K562 (cell line): Measurements from ENCODE around the gene F11R. TPM values are rescaled to one million over a fixed set of nuclear protein-coding genes. Genes with fewer than 3 reads are reported as not detected.

ENCODE experiments used
- ESRRA ChIP-seq: fragments of 450-650 bp; IDR thresholded peaks from 2 replicates; pipeline ENCODE4 v1.6.1; 2014; ENCODE audit warnings: low read depth, mild to moderate bottlenecking, moderate library complexity, borderline replicate concordance
- ESRRB ChIP-seq: fragments of 250-450 bp; sonication (Bioruptor Pico); IDR thresholded peaks from 2 replicates; pipeline ENCODE4 v1.5.0; 2020; ENCODE audit warnings: mild to moderate bottlenecking, moderate library complexity, borderline replicate concordance
- MYNN ChIP-seq, 2 experiments: sonication (generic); formaldehyde crosslinking in 1 of 2; IDR thresholded peaks; 2 replicates each; pipeline versions ENCODE4 v1.5.0 to v1.6.1; 2016 to 2020; ENCODE audit warnings: antibody characterized with exemption in 1 of 2, missing genetic modification reagents in 1 of 2
- SPI1 ChIP-seq: IDR thresholded peaks from 2 replicates; pipeline ENCODE4 v1.6.1; 2011; ENCODE audit warnings: low read depth, low read length, control low read depth, borderline replicate concordance
- TEAD1 ChIP-seq, 2 experiments: fragments of 450-650 bp in 1 of 2; sonication (generic) in 1 of 2; formaldehyde crosslinking; IDR thresholded peaks; 2 replicates each; pipeline versions ENCODE4 v1.4.0 to v1.8.0; 2020 to 2022; ENCODE audit warnings: mild to moderate bottlenecking in 2 of 2, missing genetic modification reagents in 1 of 2
- polyA plus RNA-seq, 8 experiments: library from polyadenylated mRNA; depleted of rRNA in 4 of 8; stranded (reverse) in 5 of 8; unstranded in 3 of 8; fragments of >200 nt; fragmentation: Nextera tagmentation in 2 of 8; fragmentation: Illumina TruSeq in 1 of 8; extraction: Ambion mirVana in 2 of 8; extraction: Trizol in 1 of 8; gene quantifications; 2 replicates each; pipeline versions ENCODE4 v1.2.1 to v1.2.3, GENCODE V29; 2011 to 2014; ENCODE audit warnings: inconsistent platforms in 1 of 8, missing spikeins in 1 of 8
- total RNA-seq, 7 experiments: library from RNA; depleted of rRNA in 6 of 7; stranded (reverse); fragments of >200 nt in 6 of 7; fragmentation: Illumina TruSeq in 2 of 7; extraction: Trizol in 2 of 7; gene quantifications; 2 replicates each; pipeline versions ENCODE4 v1.2.1 to v1.2.3, GENCODE V29; 2011 to 2021; ENCODE audit warnings: low replicate concordance in 1 of 7
- TF ChIP-seq, protein P1 (sequence below): fragments of 450-650 bp; IDR thresholded peaks from 2 replicates; pipeline ENCODE4 v1.6.1; 2016; ENCODE audit warnings: antibody characterized with exemption
- TF ChIP-seq, protein P2 (sequence below), 2 experiments: IDR thresholded peaks; 2 replicates each; pipeline ENCODE4 v1.6.1; 2012; ENCODE audit warnings: improper control_type of control experiment in 2 of 2, low read depth in 2 of 2, low read length in 2 of 2, borderline replicate concordance in 1 of 2
- TF ChIP-seq, protein P3 (sequence below): fragments of 450-650 bp; formaldehyde crosslinking; IDR thresholded peaks from 2 replicates; pipeline ENCODE4 v1.4.0; 2022; ENCODE audit warnings: mild to moderate bottlenecking, moderate library complexity
- TF ChIP-seq, protein P4 (sequence below): fragments of 150-350 bp; IDR thresholded peaks from 2 replicates; pipeline ENCODE4 v1.6.1; 2014; ENCODE audit warnings: low read depth, mild to moderate bottlenecking, low read length, borderline replicate concordance

F11R gene
- total and polyA plus RNA-seq, 9 of the 15 experiments (the other 6 are each of a cell fraction or from before 2014, with no cell fraction given) = 27.4 to 187 (median 52.5) TPM

DNA sequence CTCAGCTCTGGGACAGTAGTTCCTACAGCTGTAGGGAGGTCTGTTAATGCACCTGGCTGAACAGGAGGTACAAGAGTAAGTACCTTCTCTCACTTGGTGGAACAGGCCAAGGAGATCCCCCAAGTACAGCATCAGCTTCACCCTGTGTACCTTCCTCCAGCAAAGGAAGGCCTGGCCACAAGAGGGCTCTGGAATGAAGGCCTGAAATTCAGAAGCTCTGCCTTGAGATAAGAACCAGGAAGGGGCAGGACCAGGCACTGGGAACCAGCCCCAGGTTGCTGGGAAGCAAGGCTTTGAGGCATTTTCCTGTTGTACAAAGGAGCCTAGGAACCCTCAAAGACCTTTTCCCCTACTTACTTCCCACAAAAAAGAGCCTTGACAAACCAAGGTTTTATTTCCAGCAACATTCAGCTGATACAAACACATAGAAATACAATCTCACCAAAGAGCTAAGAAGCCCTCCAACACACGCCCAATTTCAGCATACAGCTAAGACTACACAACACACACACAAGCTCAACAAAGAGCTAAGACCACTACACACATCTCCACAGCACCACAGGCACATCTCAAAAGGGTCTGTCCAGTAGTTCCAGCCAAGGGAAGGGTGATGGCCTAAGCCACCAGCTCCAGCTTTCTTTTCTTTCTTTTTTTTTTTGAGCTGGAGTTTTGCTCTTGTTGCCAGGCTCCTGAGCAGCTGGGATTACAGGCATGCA, 23.5 kb downstream of the F11R start (continued):
- TF ChIP-seq ESRRB (CRISPR knock-in tag) (no peak), SPI1 (0 out of 2 replicates have a peak, but pooled peaks have one; percentile 27), TEAD1 (CRISPR knock-in tag; IDR thresholded peaks at IDR 0.05) (peak in 1 of 2 experiments; percentile 76; a peak in 1 of 4 replicates), ESRRA (no peak), MYNN (IDR thresholded peaks at IDR 0.05) (peak; percentile 79; the same call in 1 of the 2 replicates), MYNN (CRISPR knock-in tag; IDR thresholded peaks at IDR 0.05) (no peak)
- TF ChIP-seq, protein P1, sequence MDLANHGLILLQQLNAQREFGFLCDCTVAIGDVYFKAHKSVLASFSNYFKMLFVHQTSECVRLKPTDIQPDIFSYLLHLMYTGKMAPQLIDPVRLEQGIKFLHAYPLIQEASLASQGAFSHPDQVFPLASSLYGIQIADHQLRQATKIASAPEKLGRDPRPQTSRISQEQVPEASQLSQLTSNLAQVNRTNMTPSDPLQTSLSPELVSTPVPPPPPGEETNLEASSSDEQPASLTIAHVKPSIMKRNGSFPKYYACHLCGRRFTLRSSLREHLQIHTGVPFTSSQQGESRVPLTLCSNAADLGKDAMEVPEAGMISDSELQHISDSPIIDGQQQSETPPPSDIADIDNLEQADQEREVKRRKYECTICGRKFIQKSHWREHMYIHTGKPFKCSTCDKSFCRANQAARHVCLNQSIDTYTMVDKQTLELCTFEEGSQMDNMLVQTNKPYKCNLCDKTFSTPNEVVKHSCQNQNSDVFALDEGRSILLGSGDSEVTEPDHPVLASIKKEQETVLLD = no peak
- TF ChIP-seq, protein P2, sequence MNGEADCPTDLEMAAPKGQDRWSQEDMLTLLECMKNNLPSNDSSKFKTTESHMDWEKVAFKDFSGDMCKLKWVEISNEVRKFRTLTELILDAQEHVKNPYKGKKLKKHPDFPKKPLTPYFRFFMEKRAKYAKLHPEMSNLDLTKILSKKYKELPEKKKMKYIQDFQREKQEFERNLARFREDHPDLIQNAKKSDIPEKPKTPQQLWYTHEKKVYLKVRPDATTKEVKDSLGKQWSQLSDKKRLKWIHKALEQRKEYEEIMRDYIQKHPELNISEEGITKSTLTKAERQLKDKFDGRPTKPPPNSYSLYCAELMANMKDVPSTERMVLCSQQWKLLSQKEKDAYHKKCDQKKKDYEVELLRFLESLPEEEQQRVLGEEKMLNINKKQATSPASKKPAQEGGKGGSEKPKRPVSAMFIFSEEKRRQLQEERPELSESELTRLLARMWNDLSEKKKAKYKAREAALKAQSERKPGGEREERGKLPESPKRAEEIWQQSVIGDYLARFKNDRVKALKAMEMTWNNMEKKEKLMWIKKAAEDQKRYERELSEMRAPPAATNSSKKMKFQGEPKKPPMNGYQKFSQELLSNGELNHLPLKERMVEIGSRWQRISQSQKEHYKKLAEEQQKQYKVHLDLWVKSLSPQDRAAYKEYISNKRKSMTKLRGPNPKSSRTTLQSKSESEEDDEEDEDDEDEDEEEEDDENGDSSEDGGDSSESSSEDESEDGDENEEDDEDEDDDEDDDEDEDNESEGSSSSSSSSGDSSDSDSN (IDR thresholded peaks at IDR 0.05; ENCODE audit: borderline replicate concordance in 1 of 2, low read depth in 2 of 2, low read length in 2 of 2) = 0 out of 4 replicates have a peak, but pooled peaks of 1 of the 2 experiments have one; percentile 54
- TF ChIP-seq, protein P3, sequence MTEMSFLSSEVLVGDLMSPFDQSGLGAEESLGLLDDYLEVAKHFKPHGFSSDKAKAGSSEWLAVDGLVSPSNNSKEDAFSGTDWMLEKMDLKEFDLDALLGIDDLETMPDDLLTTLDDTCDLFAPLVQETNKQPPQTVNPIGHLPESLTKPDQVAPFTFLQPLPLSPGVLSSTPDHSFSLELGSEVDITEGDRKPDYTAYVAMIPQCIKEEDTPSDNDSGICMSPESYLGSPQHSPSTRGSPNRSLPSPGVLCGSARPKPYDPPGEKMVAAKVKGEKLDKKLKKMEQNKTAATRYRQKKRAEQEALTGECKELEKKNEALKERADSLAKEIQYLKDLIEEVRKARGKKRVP (CRISPR knock-in tag) = no peak
- TF ChIP-seq, protein P4, sequence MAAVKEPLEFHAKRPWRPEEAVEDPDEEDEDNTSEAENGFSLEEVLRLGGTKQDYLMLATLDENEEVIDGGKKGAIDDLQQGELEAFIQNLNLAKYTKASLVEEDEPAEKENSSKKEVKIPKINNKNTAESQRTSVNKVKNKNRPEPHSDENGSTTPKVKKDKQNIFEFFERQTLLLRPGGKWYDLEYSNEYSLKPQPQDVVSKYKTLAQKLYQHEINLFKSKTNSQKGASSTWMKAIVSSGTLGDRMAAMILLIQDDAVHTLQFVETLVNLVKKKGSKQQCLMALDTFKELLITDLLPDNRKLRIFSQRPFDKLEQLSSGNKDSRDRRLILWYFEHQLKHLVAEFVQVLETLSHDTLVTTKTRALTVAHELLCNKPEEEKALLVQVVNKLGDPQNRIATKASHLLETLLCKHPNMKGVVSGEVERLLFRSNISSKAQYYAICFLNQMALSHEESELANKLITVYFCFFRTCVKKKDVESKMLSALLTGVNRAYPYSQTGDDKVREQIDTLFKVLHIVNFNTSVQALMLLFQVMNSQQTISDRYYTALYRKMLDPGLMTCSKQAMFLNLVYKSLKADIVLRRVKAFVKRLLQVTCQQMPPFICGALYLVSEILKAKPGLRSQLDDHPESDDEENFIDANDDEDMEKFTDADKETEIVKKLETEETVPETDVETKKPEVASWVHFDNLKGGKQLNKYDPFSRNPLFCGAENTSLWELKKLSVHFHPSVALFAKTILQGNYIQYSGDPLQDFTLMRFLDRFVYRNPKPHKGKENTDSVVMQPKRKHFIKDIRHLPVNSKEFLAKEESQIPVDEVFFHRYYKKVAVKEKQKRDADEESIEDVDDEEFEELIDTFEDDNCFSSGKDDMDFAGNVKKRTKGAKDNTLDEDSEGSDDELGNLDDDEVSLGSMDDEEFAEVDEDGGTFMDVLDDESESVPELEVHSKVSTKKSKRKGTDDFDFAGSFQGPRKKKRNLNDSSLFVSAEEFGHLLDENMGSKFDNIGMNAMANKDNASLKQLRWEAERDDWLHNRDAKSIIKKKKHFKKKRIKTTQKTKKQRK = no peak
